Stimulated activated CD8-positive, alpha-beta memory T cell treated with anti-CD3 and anti-CD28 coated beads, Interleukin-15, amount 100 ng/mL, for 1 hour (primary cell): ENCODE measurements around the gene LGR6.
"Not testable (repeated sequence)": the region's sequence is repeated elsewhere in the genome, so short reads cannot be mapped to it uniquely, and the experiment has no call there.

ENCODE experiments used
- DNase-seq: peaks from one replicate; pipeline ENCODE4 v3.0.0-alpha.2; 2020; ENCODE audit warnings: low read depth

LGR6 gene

DNA sequence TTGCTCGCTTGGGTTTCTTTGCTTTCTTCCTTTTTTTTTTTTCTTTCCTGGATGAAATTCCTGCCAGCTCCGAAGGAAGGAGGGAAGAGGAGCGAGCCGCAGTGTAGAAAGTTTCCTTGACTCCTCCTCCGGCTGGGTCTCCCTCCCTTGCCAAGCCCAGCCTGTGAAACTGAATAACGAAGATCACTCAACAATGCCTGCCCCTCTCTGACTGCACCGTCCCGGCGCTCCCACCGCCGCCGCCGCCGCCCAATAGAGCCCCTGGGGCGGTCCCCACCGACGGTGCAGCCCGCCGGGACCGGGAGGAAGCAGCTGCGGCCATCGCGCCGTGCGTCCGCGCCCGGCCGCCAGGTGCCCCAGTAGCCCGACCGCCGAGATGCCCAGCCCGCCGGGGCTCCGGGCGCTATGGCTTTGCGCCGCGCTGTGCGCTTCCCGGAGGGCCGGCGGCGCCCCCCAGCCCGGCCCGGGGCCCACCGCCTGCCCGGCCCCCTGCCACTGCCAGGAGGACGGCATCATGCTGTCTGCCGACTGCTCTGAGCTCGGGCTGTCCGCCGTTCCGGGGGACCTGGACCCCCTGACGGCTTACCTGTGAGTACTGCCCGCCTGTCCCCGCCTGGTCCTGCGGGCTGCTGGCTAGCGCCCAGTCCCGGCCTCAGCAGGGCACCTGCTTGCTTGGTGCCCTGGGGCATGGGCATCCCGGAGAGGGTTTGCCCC is at the start of gene LGR6:
LGR6 (plus strand) TSS at position 186 of the 714 bp plus-strand sequence; CDS start at position 377, 191 bp downstream.
- no peak for DNase-seq

DNA sequence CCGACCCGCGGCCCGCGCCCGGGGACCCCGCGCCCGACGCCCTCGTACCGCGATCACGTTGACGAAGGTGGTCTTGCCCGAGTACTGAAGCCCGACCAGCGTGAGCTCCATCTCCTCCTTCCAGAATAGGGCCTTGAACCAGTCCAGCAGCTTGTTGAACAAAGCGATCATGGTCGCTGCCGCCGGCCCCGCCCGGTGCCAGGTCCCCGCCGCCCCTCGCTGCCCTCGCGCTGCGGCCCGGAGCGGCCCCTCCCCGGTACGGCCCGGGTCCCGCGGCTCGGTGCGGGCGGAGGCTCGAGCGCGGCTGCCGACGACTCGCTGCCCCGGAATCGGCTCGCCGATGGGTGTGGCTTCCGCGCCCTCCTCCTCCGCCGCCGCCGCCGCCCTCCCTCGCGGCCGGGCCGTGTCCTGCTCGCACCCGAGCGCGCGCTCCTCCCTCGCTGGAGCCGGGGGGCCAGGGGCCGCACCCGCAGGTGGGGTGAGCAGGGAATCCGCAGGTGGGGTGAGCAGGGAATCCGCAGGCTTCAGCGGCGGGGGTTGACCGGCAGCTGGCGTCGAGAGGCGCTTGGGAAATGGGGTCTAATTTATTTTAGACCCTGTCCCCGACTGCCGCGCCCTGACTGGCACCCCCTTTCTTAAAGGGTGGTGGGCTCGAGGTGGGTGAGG is 49.1 kb upstream of the LGR6 start, which contains the start of gene ARL8A:
ARL8A (minus strand) TSS at position 336 of the 666 bp plus-strand sequence; CDS start at position 171, 165 bp downstream.
- no peak for DNase-seq

GRCh38 chr1:202145068-202145743 is 48.4 kb upstream of the LGR6 start:
- no peak for DNase-seq

DNA sequence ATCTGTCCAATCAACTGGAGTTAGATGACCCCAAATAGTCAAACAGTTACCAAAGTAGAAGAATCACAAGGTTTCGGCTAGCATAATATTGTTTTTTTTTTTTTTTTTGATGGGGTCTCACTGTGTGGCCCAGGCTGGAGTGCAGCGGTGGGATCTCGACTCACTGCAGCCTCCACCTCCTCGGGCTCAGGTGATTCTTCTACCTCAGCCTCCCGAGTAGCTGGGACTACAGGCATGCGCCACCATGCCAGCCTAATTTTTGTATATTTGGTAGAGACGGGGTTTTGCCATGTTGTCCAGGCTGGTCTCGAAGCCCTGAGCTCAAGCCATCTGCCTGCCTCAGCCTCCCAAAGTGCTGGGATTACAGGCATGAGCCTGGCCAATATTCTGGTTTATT is 47.9 kb upstream of the LGR6 start:
- DNase-seq: not testable (repeated sequence)

- no peak for DNase-seq
These were observed 47.3 kb upstream of the LGR6 start for GRCh38 chr1:202146279-202146678.

DNA sequence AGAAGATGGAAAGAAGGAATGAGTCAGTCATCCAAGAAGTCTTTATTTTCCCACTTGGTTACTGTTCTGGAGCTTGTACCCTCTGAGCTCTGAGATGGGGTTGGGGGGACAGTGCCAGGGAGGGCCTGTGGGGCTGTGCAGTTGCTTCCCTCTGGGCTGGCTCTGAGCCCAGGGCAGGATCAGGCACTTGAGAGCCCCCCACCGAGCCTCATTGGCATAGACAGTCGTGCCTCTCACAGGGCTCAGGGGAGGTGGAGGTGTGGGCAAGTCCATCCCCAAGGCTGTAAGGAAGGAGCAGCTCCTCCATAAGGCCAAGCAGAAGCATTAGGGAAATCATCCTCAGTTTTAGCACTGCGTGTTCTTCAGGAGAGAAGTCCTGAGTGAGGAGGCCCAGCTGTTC is 46.6 kb upstream of the LGR6 start:
- no peak for DNase-seq

DNA sequence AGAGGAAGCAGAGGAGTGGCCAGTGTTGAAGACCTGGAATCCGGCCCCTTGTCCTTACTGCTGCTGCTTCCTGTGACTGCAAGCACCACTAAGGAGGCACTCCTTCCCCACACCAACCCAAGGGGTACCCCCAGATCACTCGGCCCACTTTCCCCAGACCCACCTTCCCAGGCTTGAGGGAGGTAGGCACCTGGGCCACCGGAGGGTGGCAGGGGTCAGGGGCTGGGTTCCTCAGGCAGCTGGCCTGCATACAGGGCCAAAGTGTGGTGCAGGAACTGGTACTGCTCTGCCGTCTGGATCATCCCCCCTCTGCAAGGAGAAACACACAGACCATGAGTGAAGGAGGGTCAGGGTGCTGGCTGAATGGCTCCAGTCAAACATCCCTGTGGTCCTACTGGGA is 45.2 kb upstream of the LGR6 start:
- no peak for DNase-seq

DNA sequence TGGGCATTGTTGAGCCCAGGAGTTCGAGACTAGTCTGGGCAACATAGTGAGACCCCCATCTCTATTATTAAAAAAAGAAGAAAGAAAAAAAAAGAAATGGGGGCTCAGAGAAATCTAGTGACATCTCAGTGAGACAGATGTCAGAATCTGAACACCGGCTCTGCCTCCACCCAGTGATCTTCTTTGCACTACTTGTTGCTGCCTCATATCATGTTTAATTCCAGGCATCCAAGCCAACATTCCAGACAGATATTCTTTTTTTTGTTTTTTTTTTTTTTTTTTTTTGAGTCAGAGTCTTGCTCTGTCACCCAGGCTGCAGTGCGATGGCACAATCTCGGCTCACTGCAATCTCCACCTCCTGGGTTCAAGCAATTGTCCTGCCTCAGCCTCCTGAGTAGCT is 44.0 kb upstream of the LGR6 start:
- no peak for DNase-seq

- DNase-seq: no peak
These were observed 43.4 kb upstream of the LGR6 start for GRCh38 chr1:202150187-202150586.

- no peak for DNase-seq
These were observed 43.0 kb upstream of the LGR6 start for GRCh38 chr1:202150602-202151001.

GRCh38 chr1:202151045-202151444 is 42.6 kb upstream of the LGR6 start:
- DNase-seq: no peak

DNA sequence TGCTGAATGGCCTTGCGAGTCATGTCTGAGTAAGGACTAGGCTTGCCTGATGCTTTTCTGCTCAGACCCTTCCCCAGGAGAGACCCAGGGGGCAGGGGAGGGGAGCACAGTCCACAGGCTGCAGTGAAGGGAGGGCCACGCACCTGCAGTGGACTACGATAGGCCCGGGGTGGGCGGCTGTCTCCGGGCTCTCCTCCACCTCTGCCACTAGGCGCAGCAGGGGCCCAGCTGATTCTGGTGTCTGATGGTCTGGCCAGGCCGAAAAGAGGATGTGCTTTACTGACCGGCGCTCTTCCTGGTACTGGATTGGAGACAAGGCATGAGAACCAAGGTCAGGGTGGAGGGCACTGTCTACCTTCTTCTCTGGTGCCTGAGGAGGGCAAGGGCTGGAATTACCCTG is 41.2 kb upstream of the LGR6 start:
- no peak for DNase-seq

DNA sequence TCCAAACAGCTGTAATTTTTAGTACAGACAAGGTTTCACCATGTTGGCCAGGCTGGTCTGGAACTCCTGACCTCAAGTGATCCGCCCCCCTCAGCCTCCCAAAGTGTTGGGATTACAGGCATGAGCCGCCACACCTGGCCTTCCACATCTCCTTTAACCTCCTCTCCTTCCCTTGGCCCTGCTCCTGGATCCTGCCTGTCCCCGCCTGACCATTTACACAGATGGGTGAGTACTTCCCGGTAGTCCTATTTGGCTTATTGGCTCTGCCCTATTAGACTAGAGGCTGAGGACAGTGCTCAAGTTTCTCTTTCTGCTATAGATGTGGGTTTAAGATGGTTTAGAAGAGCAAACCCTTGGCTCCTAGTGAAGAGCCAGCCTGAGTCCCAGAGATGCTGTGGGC is 40.3 kb upstream of the LGR6 start:
- DNase-seq: no peak

- DNase-seq: no peak
These were observed 39.3 kb upstream of the LGR6 start for GRCh38 chr1:202154148-202154765.

GRCh38 chr1:202154766-202155477 is 38.7 kb upstream of the LGR6 start:
- DNase-seq: no peak

- no peak for DNase-seq
These were observed 38.0 kb upstream of the LGR6 start for GRCh38 chr1:202155478-202156021.

DNA sequence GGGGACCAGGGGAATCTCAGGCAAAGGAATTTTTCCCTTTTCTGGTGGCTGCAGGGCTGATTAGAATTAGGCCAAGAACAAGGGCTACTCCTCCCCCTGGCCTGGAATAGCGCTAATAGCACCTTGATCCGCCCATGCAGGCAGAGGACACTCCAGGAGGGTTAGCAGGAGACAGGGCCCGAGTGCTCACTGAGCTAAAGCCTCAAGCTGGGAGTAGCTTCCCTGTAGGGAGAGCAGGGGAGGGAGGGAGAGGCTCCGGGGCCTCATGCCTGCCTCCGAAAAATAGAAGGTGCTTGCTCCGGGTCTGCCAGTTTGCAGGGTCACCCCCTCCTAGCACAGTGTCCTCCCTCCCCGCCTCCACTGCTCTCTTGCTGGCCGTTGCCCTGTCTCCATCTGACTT is 37.0 kb upstream of the LGR6 start:
- DNase-seq: no peak

DNA sequence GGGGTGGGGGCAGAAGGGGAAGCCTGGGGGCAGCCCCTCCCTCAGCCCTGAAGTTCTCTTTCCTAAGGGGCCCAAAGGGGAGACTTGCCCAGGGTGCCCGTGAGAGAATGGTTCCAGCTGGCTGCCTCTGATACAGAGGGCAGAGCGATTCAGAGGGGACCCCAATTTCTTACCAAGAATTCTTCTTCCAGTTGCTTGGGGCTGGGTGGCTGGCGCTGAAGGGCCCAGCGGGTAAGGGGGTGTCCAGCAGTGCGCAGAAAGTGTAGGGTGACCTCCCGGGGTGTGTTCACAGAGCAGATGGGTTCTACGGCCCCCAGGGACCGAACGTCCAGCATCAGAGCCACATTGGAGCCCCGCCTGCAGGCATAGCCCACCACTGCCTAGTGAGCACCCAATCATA is 35.7 kb upstream of the LGR6 start:
- no peak for DNase-seq

- DNase-seq: no peak
These were observed 34.6 kb upstream of the LGR6 start for GRCh38 chr1:202158810-202159533.

- DNase-seq: no peak
These were observed 33.8 kb upstream of the LGR6 start for GRCh38 chr1:202159534-202160371.
